NCI-H2029 treated with DMSO at 0.1 percent for 48 hours (cell line): ENCODE results near the gene CIT.

Experiments
- DNase-seq: peaks from one replicate; lab custom pipeline; 2025; lab: John Stamatoyannopoulos, UW

The CIT gene

DNA sequence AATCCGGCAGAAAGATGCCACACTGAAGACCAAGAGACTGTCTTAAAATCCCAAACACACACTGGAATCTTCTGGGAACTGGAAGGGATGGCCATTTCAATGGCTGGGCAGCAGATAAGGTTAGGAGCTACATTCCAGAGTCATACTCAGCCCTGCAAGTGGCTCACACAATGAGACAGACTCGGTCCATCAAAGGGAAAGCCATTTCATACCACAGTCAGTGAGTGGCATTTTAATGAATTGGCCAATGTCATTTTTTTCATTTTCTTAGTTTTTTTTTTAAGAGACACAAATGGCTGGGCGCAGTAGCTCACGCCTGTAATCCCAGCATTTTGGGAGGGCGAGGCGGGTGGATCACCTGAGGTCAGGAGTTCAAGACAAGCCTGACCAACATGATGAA lies 17.9 kb downstream of the CIT start:
- DNase-seq, result no peak

DNA sequence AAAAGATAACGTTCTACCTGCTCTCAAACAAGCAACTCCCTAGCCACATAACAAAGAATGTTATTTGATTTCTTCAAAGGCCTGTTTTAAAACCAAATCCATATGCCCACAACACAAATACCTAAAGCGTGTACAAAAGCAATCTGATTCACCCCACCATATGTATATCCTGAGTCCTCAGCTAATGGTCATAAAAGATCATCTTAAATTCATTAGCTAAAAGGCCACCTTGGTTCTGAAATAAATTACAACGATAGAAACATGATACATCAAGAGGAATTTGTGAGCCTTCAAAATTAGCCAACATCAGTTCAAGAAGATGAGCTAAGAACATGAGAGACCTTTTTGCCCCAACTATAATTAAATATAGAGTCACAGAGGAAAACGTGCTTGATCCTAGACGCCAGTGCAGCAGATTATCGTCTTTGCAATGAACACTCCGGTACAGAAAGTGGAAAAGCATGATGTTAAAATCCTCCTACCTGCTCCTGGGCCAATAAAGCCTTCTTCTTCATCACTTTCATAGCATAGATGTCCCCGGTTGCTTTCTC lies 20.0 kb downstream of the CIT start:
- DNase-seq, result no peak

DNA sequence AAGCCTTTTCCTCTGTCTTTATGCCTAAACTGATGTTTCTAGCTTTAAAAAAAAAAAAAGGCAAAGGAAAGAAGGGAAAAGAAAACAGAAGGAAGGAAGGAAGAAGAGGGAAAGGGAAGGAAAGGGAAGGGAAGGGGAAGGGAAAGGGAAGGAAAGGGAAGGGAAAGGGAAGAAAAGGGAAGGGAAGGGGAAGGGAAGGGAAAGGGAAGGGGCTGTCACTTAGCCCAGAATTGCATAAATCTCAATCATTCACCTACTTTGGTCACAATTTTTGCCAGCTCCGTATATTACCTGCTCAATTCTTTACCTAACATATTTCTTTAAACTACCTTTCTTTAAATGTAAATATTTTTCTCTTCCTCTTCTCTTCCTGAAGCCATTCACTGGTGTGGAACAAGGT lies 26.8 kb downstream of the CIT start:
- no peak for DNase-seq

DNA sequence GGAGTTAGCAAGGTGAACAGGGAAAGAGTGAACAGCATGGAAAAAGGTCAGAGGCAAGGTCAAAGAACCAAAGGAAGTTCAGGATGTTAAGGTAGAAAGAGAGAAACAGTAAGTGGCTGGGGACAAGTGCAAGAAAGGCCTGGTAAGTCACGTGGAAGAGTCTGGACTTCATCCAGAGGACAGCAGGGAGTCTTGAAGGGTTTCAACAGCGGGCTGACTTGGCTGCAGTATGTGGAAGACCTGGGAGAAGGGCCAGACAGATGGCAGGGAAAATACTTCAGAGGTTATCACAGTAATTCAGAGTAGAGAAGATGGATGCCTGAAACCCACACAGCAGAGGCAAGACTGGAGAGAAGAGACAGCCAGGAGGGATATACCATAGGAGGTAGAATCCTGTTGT lies 34.0 kb downstream of the CIT start:
- no peak for DNase-seq

DNA sequence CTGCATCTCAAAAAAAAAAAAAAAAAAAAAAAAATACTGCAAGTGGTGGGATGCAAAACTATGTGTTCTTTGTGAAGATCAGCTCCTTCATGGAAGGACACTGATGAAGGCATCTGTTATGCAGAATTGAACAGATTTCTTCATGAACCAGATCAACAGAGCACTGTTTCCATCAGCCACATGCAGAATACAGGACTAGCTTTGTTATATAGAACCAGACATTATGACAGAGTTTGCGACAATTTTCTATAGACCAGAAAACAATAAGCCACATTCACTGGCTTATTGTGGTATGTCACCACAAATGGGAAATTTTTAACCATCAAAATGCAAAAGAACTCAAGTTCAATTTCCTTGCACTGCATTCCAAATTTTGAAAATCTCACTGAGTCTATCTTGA lies 34.7 kb downstream of the CIT start:
- DNase-seq, result no peak

DNA sequence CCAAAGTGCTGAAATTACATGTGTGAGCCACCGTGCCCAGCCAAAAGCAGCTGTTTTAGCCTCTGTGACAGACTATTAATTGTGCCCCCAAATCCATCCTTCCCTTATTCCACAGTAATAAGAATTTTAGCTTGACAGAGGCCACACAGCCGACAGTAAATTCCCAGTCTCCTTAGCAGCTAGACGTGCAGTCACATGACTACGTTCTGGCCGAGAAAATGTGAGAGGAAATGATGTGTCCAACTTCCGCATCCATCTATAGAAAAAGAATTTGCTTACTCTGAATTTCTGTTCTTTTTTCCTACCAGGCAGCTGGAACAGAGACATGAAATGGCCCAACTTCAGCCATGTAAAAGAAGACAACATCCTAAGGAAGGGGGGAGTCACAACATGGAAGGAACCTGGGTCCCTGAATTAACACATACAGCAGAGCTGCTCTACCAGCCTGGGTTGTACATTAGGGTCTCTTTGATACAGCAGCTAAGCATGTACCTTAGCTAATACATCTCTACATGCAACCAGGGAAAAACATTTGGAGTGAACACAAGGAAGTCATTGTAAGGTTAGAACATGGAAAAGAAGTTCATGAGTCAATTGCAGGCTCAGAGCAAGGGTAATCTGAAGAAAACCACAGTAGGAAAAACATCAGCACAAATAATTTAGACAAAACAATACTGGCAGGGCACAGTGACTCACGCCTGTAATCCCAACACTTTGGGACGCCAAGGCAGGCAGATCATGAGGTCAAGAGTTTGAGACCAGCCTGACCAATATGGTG lies 35.5 kb downstream of the CIT start:
- DNase-seq, result no peak

DNA sequence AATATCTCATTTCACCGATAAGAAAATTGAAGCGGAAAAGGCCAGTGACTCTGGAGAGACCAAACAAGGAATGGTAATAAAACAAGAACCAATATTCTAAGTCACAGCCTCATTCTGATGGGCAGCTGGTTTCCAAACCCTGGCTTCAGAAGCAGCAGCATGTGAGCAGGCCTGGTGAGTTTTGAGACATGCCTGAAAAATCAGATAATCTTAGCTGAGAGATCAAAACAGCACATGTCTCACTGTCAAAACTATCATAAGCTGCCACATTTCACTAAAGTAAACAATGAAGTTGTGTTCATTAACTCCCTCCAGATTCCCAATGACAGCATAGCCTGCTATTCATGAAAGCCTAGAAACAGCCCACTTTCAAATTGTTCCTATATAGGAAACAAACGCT lies 36.5 kb downstream of the CIT start:
- DNase-seq, result no peak

DNA sequence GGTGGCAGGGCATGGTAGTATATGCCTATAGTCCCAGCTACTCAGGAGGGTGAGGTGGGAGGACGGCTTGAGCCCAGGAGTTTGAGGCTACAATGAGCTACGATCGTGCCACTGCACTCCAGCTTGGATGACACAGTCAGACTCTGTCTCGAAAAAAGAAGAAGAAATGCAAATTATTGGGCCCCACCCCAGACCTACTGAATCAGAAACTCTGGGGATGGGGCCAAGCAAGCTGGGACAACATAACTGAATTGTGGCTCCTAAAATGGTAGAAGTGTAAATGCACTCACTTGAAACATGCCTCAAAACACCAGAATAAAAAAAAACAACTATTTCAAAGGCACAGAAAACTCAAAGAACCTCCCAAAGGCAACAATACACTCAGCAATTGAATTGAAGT lies 37.0 kb downstream of the CIT start:
- DNase-seq, result no peak

DNA sequence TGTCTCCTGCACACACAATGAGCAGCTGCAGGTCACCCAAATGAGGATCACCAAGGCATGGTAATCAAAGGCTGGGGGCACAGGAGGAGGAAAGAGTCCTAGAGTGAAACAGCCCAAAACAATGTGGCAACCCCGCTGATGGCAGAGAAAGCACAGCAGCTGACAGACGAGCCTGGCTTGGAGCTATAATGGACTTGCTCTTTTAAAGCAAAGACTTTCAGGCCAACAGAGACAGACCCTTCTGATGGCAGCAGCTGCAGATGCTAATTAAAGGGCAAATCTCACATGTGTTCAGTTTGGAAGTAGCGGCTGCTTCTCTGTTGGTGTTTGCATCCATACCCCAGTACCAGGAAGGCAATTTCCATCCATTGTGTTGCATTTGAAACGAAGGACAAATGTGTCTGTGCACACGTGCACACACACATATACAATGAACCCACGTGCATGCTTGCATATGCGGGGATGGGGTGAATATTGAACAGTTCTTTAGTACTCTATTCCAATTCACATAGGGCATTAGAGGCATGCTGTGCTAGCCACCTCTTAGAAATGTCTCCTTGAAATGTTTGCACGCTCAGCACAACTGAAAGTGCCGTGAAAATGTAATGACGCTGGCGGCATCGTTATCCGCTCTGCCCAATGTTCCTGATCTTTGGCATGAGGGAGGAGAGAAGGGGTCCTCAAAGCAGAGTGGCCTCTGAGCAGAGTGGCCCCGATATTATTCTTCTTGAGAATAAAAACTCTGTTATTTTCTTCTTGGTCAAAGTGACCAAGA lies 38.1 kb downstream of the CIT start:
- DNase-seq, result no peak

DNA sequence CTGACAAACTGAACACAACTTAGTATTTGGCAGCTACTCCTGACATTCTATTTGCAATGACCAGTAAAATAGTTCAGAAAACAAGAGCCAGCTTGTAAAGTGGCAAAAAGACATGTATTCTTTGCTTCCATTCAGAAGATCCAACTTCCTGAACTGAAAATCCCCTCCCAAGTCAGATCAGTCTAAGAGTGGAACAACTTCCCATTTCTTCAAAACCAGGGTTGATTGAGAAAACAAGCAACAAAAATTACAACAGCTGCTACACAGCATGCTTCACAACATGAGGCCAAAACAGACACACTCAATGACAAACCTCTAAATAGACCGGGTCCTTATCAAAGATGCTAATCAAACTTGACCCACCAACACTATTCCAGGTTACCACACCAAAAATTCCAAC lies 40.3 kb downstream of the CIT start:
- DNase-seq, result no peak

DNA sequence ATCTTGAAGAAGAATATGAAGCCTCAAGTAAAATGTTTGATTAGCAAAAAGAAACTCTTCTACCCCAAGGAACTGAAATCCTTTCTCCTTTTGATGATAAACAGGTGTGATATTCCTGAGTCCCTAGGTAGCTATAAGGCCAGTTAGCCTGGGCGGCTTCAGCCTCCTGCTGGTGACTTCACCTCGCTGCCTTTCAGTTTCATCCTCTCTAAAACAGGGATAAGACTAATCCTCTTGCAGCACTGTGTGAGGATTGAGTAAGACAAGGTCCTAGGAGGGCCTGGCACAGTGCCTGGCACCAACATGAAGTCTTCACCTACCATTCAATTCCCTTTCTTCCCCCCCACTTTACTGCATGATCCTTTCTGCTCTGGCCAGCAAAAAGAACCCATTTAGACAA lies 42.1 kb downstream of the CIT start:
- DNase-seq, result no peak

DNA sequence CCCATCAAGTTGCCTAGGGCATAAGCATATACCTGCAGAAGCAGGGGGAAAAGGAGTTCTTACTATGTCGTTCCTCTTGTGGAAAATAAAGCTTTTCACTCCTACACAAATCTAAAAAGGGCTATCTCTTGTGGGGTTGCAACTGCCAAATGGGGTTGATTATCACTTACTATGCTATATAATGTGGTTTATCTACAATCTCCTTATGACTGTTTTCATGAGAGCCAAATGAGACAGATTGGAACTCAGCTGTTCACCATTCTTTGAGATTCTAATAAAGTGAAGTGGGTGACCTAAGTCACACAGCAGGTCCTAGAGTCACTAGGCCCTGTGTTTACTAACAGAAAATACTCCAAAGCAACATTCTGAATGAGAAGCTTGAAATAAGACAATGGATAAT lies 47.7 kb downstream of the CIT start:
- no peak for DNase-seq

DNA sequence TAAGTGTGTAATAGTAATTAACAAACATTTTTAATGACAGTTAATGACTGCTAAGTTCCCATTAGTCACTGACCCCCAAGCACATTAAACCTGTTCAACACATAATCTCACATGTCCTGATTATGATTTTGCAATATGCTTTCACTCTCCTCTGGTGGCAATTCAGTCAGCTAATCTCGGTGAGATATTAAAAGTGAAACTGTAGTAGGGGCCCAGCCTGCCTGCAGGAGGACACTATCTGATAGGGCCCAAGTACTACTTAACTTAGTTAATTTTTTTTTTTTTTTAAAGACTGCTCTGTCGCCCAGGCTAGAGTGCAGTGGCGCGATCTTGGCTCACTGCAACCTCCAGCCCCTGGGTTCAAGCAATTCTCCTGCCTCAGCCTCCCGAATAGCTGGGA lies 48.8 kb downstream of the CIT start:
- DNase-seq, result no peak

DNA sequence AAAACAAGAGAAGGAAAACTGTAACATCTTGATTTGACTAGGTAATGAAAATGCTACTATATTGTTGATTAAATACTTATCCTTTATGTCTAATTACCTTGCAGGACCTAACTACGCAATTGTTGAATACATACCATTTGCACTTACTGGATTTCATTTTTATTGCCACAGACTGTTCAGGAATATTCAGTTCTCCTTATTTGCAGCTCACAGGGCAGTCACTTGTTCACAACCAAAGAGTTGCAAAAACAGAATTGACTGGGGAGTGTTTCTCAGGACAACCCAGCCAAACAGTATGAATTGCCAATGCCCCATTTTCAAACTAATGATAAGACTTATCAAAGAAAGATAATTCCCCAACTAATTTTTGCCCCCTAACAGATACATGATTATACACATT lies 49.4 kb downstream of the CIT start:
- DNase-seq, result no peak

DNA sequence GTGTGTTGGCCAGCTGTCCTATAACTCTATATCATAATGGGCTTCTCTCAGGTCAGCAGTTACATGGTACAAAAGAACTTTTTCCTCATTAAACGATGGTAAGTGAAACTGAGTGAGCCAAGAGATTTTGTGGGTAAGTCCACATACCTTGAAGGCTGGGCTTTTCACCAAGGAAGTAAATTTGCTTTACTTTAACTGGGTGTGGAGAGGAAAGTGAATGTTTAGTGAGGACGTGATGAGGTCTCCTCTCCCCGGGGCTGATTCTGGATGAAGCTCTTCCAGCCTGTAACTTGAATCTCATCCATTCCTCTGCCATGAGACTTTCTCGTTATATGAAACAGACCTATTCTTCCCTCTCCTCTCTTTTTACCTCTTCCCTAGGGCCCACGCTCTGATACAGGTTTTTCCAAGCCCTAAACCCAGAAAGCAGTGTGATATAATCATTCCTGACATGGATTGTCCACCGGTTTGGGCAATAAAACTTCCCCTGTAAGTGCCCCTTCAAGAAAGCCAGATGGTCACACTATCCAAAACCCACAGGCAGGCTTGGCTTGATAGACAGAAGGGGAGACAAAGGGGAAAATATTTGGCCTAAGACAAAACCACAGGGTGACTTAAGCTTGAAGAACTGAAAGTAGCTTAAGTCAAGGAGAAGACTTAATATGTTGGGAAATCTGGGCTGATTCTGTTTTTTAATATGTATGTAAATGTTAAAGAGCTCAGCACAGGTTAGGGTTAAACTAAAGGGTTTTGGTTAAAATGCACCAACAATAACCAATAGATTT lies 50.3 kb downstream of the CIT start:
- no peak for DNase-seq

DNA sequence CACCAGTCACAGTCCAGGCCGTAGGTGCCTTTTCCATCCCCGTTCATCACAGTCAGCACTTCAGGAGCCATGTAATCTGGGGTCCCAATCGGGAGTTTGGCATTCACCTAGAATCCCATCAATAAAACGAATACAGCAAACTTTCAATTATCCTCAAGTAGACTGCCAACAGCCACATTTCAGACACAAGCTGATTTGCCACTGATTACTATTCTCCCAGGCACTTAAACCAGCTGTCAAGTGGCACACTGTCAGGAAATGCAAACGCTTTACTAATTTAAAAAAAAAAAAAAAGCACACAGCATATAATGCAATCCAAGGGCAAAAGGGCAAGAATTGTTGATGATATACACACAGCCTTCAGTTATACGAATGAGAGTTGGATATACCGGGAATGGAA lies 51.9 kb downstream of the CIT start:
- no peak for DNase-seq

DNA sequence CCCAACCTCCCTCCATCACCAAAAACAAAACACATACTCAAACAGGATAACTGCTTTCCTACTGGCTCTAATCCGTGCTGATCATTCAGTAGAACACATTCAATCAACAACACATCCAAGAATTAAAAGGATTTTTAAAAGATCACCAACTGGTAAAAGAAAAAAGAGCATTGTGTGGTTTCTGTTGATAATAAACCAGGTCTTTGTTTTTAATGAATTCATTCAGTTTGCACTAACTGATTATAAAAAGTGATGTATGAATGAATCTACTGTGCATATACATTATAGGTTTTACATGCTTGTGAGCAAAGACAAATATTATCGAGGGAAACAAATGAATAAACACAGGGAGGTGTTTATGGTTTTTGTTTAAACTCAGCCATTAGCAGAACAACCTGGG lies 55.1 kb downstream of the CIT start:
- no peak for DNase-seq

DNA sequence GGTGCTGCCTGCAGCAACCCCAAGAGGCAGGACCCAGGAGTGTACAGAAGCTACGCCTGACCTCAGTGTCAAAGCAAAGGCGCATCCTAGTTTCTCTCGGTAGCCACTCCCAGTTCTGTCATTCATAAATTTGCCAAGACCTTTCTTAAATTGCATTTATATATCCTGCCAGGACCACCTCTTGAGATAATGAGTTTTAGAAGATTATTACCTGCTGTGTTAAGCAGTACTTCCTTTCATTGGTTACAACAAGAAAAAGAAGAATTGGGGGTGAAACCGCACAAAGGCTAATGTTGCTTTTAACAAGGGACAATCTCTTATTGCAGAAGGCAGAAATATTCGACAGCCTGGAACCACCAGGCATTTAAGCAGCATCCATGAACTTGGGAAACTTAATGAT lies 57.8 kb downstream of the CIT start:
- no peak for DNase-seq

DNA sequence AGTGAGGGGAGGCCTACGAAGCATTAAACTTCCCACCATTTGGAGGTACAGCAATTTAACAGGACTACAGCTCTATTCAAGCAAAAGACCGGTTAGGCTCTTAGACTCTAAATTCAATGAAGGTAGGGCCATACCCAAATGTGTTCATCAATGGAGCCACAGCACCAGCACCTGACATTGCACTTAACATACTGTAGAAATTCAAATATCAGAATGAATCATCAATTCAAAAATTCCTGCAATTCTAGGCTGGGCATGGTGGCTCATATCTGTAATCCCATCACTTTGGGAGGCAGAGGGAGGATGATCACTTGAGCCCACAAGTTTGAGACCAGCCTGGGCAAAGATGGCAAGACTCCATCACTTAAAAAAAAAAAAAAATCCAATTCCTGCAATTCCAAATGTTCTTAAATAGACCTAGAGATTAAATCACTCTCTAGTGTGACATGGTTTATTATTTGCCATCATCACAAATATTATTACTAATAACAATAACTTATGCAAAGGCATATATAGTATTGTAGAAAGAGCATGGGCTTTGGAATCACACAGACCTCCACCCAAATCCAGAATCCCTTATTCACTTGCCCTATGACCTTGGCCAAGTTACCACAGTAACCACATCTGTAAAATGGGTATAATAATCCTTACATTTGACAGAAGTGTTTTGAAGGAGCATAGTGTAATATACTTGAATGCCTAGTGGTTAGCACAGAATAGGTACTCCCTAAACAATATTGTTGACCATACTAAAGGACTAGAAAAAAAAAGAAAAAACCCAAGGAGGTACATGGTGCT lies 59.4 kb downstream of the CIT start:
- DNase-seq, result no peak

DNA sequence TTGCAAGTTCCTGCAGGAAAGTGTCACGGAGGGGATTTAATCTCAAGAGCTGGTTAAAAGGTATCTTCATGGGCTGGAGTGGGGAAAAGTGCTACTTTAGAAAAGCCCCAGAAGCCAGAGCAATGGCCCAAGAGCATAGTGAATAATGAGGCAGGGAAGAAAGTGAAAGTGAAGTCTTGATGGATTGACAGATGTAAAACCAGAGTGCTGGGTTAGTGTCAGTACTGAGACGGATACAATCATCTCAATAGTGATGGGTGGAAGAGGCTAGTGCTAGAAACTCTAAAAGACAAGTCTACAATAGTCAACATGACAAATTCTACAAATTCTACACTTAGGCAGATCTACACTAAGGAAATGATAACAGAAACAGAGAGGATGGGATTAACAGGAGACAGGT lies 68.1 kb downstream of the CIT start:
- DNase-seq, result no peak

DNA sequence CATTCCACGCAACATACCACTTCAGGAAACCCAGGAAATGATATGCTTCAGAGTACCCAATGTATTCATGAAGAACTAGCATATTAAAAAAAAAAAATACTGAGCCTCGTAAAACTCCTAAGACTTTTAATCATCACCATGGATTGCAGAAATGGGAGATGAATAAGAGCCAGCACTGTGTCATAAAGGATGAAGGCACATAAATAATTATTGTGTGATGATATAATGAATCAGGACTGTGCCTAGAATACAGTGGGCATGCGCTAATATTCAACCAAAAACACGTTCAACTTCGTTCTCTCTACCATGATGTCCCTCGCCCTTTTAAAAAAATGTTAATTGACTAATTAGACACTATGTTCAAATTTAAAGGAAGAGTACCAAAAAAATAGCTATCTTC lies 68.7 kb downstream of the CIT start:
- no peak for DNase-seq

DNA sequence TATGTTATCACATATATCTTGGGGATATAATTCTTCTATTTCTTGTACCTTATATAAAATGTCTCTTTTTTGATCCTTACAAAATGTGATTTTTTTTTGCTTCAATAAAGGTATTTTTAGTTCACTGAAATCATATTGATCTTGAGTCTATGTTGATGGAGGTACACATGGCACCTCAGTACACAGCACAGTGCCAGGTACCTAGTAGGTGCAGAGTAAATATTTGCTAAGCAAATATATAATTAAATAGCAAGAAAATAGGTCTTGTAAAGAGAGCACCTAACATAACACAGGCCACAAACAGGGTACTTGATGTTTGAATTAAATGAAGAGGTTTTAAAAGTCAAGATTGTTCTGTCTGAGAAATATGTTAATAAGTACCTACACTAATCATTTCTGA lies 69.7 kb downstream of the CIT start:
- DNase-seq, result peak; percentile 20
